Measurements from ENCODE around the gene MYRF.

The MYRF gene

DNA sequence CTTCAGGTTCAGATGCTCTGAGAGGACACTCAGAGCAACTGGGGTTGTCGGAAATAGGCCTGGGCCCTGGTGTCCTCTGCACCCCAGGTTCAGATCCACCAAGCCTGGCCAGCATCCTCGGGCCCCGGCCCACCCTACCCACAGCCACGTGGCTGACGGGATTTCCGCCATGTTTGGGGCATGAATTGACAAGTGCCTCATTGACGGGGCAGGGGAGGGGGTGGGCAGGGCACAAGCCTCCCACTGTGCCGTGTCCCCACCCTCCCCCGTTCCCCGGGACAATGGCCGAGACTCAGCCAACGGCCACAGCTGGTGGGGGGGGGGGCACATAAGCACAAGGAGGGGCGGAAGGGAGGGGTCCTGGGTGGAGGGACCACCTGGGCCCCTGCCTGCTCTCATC is 8.5 kb downstream of the MYRF start:
- no peak for DNase-seq (ENCODE audit: low read depth in 3 of 3)

DNA sequence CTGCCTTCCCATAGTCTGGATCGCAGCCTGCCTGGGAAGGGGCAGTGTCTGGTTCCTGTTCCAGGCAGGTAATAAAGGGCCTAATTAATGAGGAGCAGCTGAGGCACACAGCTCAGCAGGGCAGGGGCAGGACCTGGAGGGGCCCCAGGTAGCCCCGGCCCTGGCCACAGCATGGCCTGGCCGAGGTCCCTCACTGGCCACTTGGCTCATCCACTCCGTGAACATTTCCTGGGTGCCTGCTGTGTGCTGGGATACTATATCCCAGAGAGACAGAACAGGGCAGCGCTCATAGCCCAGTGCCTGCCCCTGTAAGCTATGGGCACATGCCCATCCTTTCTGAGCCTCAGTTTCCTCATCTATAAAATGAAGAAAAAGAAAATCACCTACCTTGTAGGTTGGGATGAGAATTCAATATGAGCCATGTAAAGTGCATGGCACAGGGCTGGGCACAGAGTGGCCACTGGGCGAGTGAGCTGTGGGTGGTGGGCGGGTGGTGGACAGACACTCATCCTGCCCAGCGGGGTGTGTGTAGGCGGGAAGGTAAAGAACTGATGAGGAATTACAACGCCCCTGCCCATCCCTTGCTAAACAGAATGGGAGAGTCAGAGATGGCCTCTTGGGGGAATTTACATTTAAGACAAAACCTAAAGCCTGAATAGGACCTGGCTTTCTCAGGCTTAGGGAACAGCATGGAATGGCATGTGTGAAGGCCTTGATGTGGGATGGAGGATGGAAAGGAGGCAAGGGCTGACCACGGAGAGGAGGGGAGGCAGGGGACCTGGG is 9.2 kb downstream of the MYRF start:
- DNase-seq (ENCODE audit: low read depth in 3 of 3), result no peak

DNA sequence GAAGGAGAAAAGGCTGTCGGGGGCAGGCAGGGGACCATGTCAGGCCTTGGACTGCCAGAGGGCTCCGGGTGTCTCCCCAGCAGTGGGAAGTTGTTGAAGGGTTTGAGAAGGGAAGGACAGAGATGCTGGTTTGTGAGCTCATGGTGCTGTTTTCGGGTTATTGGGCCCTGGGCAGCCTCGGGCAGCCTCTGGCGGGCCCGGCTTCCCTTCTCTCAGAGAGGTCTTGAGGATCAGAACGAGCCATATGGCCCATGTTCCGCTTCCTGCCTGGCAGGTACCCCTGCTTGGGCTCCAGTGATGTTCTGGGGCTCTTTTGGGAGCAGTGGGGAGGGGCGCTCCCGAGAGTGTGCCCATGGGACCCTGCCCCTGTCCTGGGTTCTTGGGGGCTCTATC is 9.8 kb downstream of the MYRF start:
- no peak for DNase-seq (ENCODE audit: low read depth in 3 of 3)

GRCh38 chr11:61762798-61763197 is 10.4 kb downstream of the MYRF start:
- no peak for DNase-seq (ENCODE audit: low read depth in 3 of 3)

- DNase-seq (ENCODE audit: low read depth in 3 of 3), result no peak
Measured at GRCh38 chr11:61763930-61764605, 11.6 kb downstream of the MYRF start.

DNA sequence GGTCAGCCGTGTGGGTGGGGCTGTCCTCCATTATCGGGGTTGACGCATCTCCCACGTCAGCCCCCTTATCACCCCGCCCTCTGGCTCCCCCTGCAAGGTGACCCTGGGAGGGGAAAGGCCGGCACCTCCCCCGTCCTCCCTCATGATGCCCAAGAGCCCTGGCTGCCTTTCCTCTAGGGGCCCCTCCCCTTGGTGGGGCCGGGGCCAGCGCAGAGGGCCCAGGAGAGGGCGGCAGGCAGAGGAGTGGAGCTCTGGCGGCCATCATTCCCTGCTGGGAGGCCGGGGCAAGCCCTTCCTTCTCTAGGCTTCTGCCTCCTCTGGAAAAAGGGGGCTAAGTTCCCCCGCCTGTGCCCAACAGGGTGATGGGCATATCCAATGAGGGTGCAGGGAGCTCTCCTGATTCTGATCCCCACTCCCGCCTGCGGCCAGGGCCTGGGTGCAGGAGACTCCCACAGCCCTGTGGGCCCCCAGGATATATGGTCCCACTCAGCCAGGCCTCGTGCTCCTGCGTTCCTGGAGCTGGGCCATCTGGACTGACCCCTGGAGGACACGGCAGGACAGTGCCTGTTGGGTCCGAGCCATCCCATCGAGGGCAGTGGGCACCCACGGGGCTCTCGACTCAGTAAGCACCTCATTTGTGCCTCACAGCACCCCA is 12.3 kb downstream of the MYRF start:
- no peak for DNase-seq (ENCODE audit: low read depth in 3 of 3)

GRCh38 chr11:61765550-61766253 is 13.3 kb downstream of the MYRF start:
- DNase-seq (ENCODE audit: low read depth in 3 of 3), result no peak

GRCh38 chr11:61766353-61766841 is 14.0 kb downstream of the MYRF start:
- DNase-seq (ENCODE audit: low read depth in 3 of 3), result no peak

DNA sequence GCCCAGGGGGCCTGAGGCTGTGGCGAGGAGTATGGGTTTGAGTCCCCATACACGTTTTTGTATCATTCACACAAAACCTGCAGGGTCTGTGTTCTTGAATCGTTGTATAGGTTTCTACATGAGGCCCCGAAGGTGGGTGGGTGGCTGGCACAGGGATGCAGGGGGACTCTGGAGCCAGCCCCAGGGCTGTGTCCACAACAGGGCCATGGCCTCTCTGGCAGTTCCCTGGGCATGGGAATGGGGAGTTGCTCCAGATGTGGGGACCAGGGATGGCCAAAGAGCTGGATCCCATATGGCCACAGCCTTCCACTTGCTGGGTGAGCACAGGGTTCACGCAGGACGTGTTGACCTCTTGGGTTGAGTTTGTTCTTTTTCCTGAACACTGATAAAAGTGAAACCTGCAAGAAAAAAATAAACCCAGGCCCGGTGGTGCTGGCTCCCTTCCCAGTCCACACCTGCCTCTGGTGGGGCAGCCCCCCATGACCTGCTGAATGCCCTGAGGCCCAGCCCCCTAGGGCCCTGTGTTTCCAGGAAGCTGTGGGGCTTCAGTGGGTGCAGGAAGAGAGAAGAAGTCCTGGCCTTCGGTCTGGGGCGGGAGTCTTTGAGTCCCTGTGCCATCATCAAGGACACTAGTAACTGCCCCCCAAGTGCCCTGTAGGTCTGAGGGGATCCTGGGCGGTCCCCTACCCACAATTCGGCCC is 16.1 kb downstream of the MYRF start:
- no peak for DNase-seq (ENCODE audit: low read depth in 3 of 3)

- no peak for DNase-seq (ENCODE audit: low read depth in 3 of 3)
Measured at GRCh38 chr11:61769169-61769920, 16.9 kb downstream of the MYRF start.

DNA sequence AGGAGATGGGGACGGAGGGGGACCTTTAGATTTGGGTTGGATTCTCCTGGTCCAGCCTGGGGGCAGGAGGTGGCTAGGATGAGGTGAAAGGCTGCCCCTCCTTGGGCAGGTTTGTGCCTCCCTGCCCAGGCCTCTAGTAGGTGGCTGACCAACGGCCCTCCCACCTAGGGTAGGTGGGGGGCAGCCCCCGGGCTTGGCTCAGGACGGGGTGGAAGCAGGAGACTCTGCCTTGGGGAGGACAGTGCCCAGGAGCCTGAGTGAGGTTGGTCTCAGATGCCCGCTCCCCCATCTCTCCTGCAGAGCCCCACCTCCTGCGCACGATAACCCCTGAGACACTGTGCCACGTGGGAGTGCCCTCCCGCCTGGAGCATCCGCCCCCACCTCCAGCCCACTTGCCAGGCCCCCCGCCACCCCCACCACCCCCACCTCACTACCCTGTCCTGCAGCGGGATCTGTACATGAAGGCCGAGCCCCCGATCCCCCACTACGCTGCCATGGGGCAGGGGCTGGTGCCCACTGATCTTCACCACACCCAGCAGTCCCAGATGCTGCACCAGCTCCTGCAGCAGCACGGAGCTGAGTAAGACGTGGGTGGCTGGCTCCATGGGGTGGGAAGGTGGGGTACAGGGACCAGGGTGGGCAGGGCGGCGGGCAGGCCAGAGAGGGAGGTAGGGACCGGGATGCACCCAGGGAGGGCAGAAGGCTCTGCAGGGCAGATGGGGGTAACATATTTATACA is 17.7 kb downstream of the MYRF start:
- DNase-seq (ENCODE audit: low read depth in 3 of 3), result no peak

DNA sequence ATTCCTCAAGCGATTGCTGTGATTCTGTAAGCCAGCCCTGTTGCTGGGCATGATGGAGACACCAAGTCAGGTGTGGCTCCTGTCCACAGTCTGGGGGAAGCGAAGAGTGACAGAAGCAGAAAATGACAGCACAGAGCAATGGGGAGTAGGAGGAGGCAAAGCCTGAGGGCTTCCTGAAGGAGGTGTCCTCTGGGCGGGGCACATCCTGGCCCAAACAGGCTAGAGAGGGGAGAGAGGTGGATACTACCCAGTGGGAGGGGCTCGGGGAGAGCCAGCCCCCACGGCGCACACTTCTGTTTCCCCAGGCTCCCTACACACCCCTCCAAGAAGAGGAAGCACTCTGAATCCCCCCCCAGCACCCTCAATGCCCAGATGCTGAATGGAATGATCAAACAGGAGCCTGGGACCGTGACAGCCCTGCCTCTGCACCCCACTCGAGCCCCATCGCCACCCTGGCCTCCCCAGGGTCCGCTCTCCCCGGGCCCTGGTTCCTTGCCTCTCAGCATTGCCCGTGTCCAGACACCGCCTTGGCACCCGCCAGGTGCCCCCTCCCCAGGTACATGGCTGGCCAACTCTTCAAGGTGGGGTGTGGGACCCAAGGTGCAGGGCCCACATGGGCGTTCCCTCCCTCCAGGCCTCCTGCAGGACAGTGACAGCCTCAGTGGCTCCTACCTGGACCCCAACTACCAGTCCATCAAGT is 18.9 kb downstream of the MYRF start:
- DNase-seq (ENCODE audit: low read depth in 3 of 3), result no peak

GRCh38 chr11:61771985-61772455 is 19.6 kb downstream of the MYRF start:
- DNase-seq (ENCODE audit: low read depth in 3 of 3), result no peak

GRCh38 chr11:61773356-61773755 is 20.9 kb downstream of the MYRF start:
- no peak for DNase-seq (ENCODE audit: low read depth in 3 of 3)

DNA sequence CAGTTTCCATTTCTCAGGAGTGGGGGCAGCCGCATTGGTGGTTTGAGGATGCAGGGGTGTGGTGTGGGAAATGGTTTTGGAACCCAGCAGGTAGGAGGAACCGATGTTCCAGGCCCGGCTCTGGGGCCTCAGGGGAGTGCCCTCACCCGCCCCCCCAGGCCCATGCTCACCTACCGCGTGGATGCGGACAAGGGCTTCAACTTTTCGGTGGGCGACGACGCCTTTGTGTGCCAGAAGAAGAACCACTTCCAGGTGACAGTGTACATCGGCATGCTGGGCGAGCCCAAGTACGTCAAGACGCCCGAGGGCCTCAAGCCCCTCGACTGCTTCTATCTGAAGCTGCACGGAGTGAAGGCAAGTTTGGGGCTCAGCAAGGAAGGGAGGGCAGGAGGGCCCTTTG is 21.4 kb downstream of the MYRF start:
- DNase-seq (ENCODE audit: low read depth in 3 of 3), result no peak

GRCh38 chr11:61774411-61774810 is 22.0 kb downstream of the MYRF start:
- no peak for DNase-seq (ENCODE audit: low read depth in 3 of 3)

DNA sequence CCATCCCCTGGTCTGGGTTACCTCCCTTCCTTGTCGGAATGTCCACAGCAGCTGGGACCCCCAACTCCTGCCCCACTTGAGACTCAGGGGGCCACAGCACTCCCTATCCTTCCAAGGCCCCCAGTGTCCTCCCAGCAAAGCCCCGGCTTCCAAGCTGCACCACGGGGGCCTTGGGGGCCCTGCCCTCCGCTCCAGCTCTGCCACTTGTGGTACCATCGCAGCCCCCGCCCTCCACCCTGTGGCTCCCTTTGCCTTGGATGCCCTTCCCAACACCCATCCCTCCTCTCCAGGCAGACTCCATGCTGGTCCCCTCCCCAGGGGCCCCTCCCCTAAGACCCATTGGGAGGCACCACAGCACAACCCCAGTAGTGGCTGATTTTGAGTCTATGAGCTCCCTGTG is 22.7 kb downstream of the MYRF start:
- DNase-seq (ENCODE audit: low read depth in 3 of 3), result no peak

DNA sequence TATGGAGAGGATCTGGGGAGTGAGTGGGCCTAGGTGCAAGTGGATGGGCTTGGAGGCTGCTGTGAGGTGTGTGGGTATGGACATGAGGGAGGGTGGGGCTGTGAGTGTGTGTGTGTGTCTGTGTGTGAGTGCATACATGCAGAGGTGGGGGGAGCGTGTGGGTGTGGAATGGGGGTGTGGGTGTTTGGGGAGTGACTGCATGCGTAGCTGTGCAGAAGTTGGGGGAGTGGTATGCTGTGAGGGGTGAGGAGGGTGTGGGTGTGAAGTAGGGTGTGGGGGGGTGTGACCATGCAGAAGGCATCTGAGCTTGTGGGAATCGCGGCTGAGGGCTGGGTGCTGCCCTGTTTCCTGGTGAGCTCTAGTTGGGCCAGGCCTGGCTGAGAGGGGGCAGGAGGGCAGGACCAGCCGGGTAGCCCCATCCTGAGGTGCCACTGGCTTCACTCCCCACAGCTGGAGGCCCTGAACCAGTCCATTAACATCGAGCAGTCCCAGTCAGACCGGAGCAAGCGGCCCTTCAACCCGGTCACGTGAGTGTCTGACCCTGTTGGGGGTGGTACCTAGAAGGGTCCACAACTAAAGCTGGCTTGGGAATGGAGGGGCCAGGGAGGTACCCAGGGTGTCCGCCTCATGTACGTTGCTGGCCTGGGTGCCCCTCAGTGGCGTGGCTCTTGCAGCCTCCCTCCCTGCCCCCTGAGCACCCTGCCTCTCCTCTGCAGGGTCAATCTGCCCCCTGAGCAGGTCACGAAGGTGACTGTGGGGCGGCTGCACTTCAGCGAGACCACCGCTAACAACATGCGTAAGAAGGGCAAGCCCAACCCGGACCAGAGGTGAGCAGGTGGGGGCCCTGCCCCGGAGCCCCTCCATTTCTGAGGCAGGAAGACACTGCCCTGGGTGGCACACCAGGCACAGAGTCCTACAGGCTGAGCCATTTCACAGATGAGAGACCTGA is 23.4 kb downstream of the MYRF start:
- DNase-seq (ENCODE audit: low read depth in 3 of 3), result no peak
